Measurements from ENCODE around the gene PCDHGB2.
"Not testable (repeated sequence)": the region's sequence is repeated elsewhere in the genome, so short reads cannot be mapped to it uniquely, and the experiment has no call there.

Gene PCDHGB2

DNA sequence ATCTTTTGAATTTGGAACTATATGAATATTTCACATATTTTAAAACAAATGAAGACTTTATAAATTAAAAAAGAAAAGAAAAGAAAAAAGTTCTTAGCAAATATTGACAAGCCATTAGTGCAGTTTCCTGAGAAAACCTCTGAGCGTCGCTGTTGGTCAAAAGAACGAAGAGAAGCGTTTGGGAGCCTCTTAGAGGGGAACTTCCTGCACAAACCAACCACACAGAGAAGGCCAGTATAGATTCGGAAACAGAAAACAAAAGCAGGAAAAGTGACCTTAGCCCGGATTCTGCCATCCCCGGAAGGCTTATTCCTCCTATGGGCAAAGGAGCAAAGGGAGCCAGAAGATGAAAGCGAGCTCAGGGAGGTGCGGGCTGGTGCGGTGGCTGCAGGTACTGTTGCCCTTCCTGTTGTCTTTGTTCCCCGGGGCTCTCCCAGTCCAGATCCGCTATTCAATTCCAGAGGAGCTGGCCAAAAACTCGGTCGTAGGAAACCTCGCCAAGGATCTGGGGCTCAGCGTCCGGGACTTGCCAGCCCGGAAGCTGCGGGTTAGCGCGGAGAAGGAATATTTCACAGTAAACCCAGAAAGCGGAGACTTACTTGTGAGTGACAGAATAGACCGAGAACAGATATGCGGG is at the start of gene PCDHGB2:
Gene PCDHGB2, plus strand, starts transcription at position 205 of the 637 bp plus-strand sequence. Its CDS starts 142 bp downstream, at position 347.
- no peak for DNase-seq

DNA sequence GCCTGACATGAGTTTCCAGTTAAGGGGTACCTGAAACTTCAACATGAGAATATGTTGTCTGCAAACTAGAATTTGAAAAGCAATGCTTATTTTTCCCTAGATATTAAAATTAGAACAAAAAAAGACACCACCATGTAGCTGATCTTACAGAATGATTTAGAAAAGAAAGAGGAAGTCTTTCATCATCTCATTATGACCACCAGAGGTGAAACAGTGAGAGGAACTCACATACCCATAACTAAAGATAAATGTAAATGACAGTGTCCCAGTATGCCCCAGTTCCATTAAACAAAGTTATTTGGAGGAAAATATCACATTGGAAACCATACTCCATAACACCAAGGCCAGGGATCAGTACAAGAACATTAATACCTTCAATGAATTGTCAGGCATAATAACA is 46.1 kb upstream of the PCDHGB2 start:
- DNase-seq = no peak

DNA sequence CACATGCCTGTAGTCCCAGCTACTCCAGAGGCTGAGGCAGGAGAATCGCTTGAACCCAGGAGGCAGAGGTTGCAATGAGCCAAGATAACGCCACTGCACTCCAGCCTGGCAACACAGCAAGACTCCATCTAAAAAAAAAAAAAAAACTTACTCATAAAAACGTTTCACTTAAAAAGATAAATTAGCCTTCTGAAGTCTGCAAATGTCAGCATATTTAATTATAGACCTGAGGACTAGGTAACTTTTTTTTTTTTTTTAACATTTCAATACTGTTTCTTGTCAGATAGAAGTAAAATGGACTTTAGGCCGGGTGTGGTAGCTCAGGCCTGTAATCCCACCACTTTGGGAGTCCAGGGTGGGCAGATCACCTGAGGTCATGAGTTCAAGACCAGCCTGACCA is 42.8 kb upstream of the PCDHGB2 start:
- DNase-seq = not testable (repeated sequence)

DNA sequence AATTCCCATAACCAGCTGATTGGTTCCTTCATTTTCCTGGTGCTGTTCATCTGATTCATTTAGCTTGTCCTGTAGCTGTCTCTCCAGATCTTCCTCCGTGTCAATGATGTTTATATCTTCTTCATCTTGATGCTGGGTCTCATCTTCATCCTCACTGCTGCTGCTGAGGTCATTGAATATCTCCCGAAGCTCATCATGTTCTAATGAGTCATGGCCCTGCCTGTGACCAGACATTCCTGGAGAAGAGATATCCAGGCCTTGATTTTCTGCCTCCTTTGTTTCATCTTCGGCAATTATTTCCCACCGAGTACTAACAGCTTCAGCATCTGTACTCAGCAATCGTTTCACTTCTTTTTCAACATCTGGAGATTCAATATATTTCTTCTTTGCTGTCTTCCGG is 40.6 kb upstream of the PCDHGB2 start:
- DNase-seq = no peak

DNA sequence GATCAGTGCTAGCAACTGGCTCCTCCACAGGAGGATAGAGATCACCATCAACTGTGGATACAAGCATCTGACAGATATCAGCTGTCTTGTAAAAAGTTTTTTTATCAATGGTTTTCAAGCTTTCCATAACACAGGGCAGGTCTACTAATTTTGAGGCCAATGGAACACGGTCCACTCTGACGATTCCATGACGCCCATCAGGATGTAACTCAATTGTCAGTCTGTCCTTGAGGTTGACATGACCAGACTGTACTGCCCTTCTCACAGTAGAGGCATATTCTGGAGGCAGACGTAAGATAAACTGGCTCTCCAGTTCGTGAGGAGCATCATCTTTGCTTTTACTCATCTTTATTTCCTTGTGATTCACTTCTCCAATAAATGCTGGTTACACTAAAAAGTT is 40.1 kb upstream of the PCDHGB2 start:
- DNase-seq = no peak

DNA sequence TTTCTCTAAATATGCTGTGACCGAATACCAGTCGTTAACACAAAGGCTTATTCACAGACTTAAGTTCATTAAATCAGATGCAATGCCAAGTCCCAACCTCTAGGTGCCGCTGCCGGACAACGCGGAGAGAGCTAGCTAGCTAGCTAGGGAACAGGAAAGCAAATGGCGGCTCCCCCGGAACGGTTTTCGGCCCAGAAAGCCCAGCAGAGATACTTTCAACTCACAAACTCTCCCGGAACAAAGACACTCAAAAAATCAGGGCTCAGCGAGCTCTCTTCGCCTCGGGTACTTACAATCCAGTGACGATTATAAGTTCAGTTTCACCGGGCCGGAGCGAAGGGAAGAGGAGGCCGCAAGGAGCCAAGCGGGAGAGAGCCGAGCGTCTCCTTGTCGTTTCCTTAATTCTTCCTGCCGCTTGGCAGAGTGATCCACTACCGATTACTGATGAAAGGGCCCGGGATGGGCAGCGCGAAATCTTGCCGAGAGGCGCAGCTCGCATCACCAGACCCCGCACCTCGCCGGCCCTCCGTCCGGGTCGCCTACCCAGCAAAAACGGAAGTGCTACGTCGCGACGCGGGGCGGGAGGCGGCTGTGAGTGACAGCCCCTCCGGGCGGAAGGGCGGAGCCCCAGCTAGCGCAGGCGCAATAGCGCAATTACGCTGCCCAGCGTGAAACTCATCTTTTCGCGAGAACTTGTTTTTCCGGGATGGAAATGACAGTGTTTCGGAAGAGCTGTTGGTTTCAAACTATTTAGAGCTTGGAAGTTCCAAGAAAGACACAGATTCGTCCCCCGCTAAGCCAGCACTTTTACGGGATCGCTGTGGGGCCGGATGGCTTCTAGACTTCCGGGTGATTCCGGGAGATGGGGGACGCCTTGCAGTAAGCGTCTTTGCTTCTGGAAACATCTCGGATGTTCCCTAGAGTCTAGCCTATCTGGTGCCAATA is 39.3 kb upstream of the PCDHGB2 start, which contains the start of gene TAF7:
Gene TAF7, minus strand, starts transcription at position 560 of the 945 bp plus-strand sequence. CDS start 740 bp downstream, outside the sequence.
- peak; percentile 68 for DNase-seq

DNA sequence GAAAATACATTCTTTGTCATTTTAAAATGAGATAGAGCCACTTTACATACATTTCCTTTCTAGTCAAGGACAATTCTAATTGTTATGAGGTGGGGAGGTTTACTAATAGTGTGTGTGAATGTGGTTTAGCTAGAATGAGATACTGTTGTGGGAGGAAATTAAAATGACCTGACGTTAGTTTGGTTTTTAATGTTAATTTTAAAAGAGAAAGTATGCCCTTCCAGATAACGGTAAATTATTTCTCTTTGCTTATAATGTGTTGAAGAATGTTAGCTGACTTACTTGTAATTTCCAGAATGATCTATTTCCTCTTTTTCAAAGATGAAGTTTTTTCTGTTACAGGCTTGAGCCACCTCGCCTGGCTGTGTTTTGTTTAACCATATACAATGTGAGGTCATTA is 37.5 kb upstream of the PCDHGB2 start:
- no peak for DNase-seq

DNA sequence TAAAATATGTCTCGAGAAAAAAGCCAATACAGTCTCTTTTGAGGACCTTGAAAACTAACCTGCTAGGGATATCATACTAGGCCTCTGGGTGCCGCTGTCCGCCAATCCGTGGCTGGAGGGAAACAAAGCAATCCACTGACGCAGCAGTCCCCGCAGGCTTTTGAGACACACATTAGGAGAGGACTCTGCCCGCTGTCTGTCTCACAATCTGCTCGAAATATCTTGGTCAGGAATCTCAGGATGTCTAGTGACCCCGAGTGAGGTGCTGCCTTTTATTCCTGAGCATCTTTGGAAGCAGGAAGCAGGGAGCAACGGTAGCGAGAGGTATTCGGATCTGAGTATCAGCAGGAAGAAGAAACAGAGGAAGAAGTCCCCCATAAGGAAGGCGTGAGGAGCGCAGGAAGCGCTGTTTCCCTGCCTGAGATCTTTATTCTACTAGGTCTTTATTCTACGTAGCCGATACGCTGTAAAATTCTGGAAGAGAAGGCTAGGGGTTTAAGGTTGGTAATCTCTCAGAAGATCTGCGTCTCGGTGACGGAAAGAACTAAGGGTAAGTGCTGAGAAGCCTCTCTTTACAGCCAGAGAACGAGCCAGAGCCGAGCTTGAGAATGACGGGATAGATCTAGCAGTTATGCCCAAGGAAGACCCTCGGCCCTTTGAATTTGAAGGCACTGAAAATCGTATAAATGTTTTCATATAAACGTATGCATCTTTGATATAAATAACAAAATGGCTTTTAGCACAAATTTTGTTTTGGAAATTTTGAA is 33.5 kb upstream of the PCDHGB2 start:
- no peak for DNase-seq

DNA sequence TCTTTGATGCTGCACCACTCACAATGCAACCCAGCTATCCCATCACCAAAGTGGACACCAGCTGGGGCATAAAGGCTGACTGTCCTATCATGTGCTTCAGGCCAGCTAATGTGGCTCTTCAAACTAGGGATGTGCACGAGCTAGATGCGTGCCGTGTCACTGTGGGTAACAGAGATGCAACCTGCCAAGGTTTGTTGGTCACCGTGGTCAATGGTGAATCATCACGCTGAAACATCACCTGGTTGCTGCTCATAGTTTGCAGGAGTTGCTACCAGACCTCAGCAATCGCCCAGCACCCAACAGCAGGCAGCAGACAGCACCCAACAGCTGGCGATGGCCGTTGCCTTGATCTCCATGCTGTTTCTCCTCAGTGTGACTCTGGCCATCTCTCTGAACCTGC is 31.6 kb upstream of the PCDHGB2 start:
- DNase-seq = no peak

DNA sequence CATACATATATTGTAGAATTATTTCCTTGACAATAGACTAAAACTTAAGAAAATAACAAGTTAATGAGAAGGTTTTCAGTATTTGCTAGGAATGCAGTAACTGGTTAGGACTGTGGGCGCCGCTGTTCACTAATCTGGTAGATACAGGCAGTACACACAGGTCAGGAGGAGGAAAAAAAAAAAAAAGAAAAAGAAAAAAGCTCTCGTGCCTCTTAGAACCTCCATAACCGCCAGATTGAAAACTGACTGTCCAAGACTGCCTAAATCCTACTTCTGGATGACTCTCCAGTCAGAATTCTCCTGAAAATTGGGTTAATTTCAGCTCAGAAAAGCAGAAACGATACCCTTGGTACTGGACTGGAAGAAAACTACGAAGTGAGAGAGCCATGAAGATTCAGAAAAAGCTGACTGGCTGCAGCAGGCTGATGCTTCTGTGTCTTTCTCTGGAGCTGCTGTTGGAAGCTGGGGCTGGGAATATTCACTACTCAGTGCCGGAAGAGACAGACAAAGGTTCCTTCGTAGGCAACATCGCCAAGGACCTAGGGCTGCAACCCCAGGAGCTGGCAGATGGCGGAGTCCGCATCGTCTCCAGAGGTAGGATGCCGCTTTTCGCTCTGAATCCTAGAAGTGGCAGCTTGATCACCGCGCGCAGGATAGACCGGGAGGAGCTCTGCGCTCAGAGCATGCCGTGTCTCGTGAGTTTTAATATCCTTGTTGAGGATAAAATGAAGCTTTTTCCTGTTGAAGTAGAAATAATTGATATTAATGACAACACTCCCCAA is 29.3 kb upstream of the PCDHGB2 start, which contains the start of gene PCDHGA1:
Gene PCDHGA1, plus strand, starts transcription at position 216 of the 782 bp plus-strand sequence.
- DNase-seq = peak; percentile 63

DNA sequence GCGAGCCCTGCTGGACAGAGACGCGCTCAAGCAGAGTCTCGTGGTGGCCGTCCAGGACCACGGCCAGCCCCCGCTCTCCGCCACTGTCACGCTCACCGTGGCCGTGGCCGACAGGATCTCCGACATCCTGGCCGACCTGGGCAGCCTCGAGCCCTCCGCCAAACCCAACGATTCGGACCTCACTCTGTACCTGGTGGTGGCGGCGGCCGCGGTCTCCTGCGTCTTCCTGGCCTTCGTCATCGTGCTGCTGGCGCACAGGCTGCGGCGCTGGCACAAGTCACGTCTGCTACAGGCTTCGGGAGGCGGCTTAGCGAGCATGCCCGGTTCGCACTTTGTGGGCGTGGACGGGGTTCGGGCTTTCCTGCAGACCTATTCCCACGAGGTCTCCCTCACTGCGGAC is 27.2 kb upstream of the PCDHGB2 start:
- DNase-seq = not testable (repeated sequence)

DNA sequence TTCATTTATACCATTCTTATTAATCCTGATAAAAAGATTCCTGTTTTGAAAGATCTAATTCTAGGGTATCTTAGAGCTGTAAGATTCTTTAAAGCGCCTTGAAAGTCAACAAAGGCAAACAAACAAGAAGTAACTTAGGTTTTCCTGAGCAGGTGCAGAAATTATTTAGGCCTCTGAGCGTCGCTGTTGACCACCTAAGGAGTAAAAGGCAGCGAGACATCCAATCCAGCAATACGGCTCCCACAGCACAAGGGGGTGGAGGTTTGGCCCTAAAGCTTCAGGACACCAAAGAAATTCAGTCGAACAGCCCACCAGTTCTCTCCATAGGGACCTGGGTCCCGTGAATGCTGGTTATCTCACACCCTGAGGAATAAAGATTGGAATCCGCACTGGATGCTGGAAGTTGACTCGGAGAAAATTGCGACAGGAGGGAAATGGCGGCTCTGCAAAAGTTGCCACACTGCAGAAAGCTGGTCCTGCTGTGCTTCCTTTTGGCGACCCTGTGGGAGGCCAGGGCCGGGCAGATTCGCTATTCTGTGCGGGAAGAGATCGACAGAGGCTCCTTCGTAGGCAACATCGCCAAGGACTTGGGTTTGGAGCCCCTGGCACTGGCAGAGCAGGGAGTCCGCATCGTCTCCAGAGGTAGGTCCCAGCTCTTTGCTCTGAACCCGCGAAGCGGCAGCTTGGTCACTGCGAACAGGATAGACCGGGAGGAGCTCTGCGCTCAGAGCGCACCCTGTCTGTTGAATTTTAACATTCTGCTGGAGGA is 21.1 kb upstream of the PCDHGB2 start, which contains the start of gene PCDHGA2:
Gene PCDHGA2, plus strand, starts transcription at position 223 of the 769 bp plus-strand sequence.
- DNase-seq = no peak

DNA sequence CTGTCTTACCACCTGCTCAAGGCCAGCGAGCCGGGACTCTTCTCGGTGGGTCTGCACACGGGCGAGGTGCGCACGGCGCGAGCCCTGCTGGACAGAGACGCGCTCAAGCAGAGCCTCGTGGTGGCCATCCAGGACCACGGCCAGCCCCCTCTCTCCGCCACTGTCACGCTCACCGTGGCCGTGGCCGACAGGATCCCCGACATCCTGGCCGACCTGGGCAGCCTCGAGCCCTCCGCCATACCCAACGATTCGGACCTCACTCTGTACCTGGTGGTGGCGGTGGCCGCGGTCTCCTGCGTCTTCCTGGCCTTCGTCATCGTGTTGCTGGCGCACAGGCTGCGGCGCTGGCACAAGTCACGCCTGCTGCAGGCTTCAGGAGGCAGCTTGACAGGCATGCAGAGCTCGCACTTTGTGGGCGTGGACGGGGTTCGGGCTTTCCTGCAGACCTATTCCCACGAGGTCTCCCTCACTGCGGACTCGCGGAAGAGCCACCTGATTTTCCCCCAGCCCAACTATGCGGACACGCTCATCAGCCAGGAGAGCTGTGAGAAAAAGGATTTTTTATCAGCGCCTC is 18.9 kb upstream of the PCDHGB2 start:
- not testable (repeated sequence) for DNase-seq

DNA sequence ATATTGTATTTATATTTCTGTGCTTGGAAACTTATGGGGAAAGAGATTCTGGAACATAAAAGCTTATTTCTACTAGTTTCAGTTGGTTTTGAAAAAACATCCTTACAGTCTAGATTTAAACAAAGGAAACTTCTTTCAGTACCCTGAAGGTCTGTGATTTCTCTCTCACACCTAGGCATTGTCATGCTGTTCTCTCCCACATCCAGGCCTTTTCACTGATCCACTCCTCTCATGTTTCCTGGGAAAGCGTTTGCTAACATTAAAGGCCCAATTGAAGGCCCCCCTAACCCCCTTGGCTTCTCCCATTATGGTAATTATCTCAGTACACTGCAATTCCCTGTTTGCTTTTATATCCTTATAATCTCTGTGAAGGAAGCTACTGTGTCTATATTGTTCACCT is 17.0 kb upstream of the PCDHGB2 start:
- no peak for DNase-seq

DNA sequence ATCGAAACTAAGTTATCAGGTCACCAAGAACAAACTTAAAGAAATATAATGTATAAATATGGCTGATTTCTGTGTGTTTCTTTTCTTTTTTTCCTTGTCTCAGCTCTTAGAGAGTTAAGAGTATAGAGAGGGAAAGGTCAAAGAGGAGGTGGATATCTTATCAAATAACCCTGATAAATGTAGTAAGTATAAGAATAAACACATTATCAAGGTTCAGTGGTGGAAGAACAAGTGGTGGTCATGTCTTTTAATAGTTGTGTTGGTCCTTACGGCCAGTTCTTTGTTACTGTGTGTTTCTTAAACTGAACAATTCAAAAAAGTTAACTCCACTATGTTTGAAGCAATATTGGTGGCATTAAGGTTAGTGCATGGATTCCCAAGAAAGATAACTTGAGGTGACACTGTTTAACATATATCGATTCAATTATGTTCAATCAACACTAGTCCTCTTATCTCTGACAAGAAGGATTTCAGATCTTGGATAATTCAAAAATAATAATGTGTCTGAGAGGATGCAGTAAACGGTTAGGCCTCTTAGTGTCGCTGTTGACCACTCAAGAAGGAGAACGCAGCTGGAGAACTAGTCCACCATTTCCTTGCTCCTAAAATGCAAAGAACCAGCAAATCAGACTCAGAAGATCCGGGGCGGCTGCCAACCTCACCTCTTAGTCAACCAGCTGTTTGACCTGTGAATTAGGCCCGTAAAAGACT is 16.4 kb upstream of the PCDHGB2 start, which contains the start of gene PCDHGA3:
Gene PCDHGA3, plus strand, starts transcription at position 588 of the 711 bp plus-strand sequence. CDS start 205 bp downstream, outside the sequence.
- DNase-seq = no peak

DNA sequence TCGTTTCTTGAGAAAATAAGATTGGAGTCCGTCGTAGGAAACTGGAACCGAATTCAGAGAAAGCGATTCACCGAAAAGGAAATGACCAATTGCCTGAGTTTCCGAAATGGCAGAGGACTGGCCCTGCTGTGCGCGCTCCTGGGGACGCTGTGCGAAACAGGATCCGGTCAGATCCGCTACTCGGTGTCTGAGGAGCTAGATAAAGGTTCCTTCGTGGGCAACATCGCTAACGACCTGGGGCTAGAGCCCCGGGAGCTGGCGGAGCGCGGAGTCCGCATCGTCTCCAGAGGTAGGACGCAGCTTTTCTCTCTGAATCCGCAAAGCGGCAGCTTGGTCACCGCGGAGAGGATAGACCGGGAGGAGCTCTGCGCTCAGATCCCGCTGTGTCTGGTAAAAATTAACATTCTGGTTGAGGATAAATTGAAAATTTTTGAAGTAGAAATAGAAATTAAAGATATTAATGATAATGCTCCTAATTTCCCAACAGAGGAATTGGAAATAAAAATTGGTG is 15.8 kb upstream of the PCDHGB2 start:
- no peak for DNase-seq

DNA sequence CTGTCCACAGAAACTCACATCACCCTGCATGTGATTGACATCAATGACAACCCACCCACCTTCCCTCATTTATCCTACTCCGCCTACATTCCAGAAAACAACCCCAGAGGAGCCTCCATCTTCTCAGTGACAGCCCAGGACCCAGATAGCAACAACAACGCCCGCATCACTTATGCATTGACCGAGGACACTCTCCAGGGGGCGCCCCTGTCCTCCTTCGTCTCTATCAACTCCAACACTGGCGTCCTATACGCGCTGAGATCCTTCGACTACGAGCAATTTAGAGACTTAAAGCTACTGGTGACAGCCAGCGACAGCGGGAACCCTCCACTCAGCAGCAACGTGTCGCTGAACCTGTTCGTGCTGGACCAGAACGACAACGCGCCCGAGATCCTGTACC is 14.5 kb upstream of the PCDHGB2 start:
- DNase-seq = no peak

DNA sequence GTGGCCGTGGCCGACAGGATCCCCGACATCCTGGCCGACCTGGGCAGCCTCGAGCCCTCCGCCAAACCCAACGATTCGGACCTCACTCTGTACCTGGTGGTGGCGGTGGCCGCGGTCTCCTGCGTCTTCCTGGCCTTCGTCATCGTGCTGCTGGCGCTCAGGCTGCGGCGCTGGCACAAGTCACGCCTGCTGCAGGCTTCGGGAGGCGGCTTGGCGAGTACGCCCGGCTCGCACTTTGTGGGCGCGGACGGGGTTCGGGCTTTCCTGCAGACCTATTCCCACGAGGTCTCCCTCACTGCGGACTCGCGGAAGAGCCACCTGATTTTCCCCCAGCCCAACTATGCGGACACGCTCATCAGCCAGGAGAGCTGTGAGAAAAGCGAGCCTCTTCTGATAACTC is 13.8 kb upstream of the PCDHGB2 start:
- not testable (repeated sequence) for DNase-seq

DNA sequence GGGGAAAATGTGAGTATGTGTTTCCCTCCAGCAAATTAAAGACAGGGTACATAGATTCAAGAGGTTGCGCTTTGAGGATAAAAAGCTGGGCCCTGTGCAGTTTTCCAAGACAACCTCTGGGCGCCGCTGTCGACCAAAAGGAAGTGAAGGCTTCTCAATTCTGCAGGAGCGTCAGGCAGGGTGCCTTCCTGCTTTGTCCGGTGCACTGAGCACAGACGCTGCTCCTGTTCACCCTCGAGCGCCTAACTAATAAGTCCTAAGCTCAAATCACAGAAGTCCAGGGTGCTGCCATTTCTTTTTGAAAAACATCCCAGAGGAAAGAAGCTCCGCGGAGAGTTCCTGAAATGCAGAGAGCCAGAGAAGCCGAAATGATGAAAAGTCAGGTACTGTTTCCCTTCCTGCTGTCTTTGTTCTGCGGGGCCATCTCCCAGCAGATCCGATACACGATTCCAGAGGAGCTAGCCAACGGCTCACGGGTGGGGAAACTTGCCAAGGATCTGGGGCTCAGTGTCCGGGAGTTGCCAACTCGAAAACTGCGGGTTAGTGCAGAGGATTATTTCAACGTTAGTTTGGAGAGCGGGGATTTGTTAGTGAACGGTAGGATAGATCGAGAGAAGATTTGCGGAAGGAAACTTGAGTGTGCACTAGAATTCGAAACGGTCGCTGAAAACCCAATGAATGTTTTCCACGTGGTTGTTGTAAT is 9.7 kb upstream of the PCDHGB2 start, which contains the start of gene PCDHGB1:
Gene PCDHGB1, plus strand, starts transcription at position 183 of the 703 bp plus-strand sequence. Its CDS starts 162 bp downstream, at position 345.
- DNase-seq = no peak
